Stomach (tissue), 4 donors: ENCODE data around the gene KRTAP6-2.

ENCODE experiments used
- POLR2A ChIP-seq, 4 donors: fragments of 450-650 bp; IDR thresholded peaks; one replicate each; pipeline ENCODE4 v1.6.1; 2016; ENCODE audit warnings: antibody characterized with exemption in 4 of 4, control low read depth in 2 of 4, mild to moderate bottlenecking in 1 of 4, moderate library complexity in 1 of 4
- POLR2AphosphoS5 ChIP-seq, 3 donors: sonication (generic); formaldehyde crosslinking; IDR thresholded peaks; one replicate each; pipeline ENCODE4 v1.6.1; 2016; ENCODE audit warnings: antibody characterized with exemption in 3 of 3
- TF ChIP-seq, protein P1 (sequence below), 7 experiments: fragments of 450-650 bp in 4 of 7; fragments of 200-600 bp in 3 of 7; sonication (generic) in 3 of 7; IDR thresholded peaks; one replicate each; pipeline ENCODE4 v1.5.1; 2016 to 2019; ENCODE audit warnings: antibody characterized with exemption in 7 of 7, control low read depth in 2 of 7, mild to moderate bottlenecking in 1 of 7

DNA sequence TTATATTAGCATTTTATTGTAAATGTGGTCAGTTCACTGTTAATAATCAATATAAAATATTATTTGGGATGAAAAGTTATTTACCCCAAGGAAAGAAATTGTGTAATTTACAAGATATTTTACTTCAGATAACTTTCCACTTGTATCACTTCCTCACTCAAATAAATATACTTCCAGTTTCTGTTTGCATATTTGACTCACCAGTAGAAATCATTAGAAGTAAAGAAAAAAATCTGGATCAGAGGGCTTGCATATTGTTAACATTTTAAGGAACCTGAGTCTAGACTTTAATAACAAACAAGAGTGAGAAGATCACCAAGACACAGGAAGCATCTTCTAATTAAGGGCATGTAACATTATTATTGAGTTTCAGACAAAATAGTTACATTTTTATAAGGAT lies 21.4 kb upstream of the KRTAP6-2 start:
- no peak for TF ChIP-seq POLR2AphosphoS5 (IDR thresholded peaks at IDR 0.05)
- TF ChIP-seq, protein P1, sequence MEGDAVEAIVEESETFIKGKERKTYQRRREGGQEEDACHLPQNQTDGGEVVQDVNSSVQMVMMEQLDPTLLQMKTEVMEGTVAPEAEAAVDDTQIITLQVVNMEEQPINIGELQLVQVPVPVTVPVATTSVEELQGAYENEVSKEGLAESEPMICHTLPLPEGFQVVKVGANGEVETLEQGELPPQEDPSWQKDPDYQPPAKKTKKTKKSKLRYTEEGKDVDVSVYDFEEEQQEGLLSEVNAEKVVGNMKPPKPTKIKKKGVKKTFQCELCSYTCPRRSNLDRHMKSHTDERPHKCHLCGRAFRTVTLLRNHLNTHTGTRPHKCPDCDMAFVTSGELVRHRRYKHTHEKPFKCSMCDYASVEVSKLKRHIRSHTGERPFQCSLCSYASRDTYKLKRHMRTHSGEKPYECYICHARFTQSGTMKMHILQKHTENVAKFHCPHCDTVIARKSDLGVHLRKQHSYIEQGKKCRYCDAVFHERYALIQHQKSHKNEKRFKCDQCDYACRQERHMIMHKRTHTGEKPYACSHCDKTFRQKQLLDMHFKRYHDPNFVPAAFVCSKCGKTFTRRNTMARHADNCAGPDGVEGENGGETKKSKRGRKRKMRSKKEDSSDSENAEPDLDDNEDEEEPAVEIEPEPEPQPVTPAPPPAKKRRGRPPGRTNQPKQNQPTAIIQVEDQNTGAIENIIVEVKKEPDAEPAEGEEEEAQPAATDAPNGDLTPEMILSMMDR (IDR thresholded peaks at IDR 0.05) = no peak
- TF ChIP-seq POLR2A (IDR thresholded peaks at IDR 0.05) = no peak
